Kidney (tissue), 14 donors: ENCODE data around the gene RAET1E. TPM values are rescaled to one million over a fixed set of nuclear protein-coding genes. Genes with fewer than 3 reads are reported as not detected.

Experiments
- DNase-seq, 5 donors: peaks; one replicate each; pipeline ENCODE4 v3.0.0-alpha.2; 2013 to 2020
- FAIRE-seq: peaks from 2 replicates; lab custom pipeline; 2012; peaks lifted over from hg19 to GRCh38; lab: Jason Lieb, UNC
- H3K27ac ChIP-seq, 2 donors: one replicate each; pipeline ENCODE4 v1.7.0; 2013; ENCODE audit warnings: low read depth in 2 of 2, low read length in 2 of 2, inconsistent platforms in 1 of 2
- H3K27me3 ChIP-seq: one replicate; pipeline ENCODE4 v1.7.1; 2013; ENCODE audit warnings: low read length, inconsistent platforms; ENCODE audit not compliant: control insufficient read depth, insufficient read depth
- H3K36me3 ChIP-seq, 3 donors: one replicate each; pipeline versions ENCODE4 v1.7.0 to v1.7.1; 2013; ENCODE audit warnings: low read length in 3 of 3, control low read depth in 1 of 3, inconsistent platforms in 1 of 3; ENCODE audit not compliant: insufficient read depth in 3 of 3, control insufficient read depth in 2 of 3
- H3K4me1 ChIP-seq, 3 donors: one replicate each; pipeline versions ENCODE4 v1.7.0 to v1.7.1; 2013; ENCODE audit warnings: low read length in 3 of 3, inconsistent platforms in 1 of 3, low read depth in 1 of 3; ENCODE audit not compliant: control insufficient read depth in 2 of 3, insufficient read depth in 2 of 3
- H3K4me3 ChIP-seq, 3 donors: one replicate each; pipeline versions ENCODE4 v1.7.0 to v1.8.1; 2013; ENCODE audit warnings: low read length in 3 of 3, control low read depth in 1 of 3, inconsistent platforms in 1 of 3
- H3K9ac ChIP-seq, 3 donors: one replicate each; pipeline versions ENCODE4 v1.7.0 to v1.7.1; 2013; ENCODE audit warnings: low read length in 3 of 3, control low read depth in 1 of 3, inconsistent platforms in 1 of 3
- H3K9me3 ChIP-seq, 3 donors: one replicate each; pipeline versions ENCODE4 v1.7.0 to v1.7.1; 2013; ENCODE audit warnings: low read length in 3 of 3, control low read depth in 1 of 3, inconsistent platforms in 1 of 3; ENCODE audit not compliant: control insufficient read depth in 2 of 3, insufficient read depth in 1 of 3
- CTCF ChIP-seq: IDR thresholded peaks from 3 replicates; pipeline ENCODE4 v1.5.1; 2012; ENCODE audit warnings: mild to moderate bottlenecking, moderate library complexity, borderline replicate concordance; ENCODE audit not compliant: insufficient read depth; ENCODE audit errors: extremely low read depth
- intact Hi-C: fragments of 100-400 bp; cut with DNase I; formaldehyde crosslinking; loops from one replicate; pipeline ENCODE4 v1.11.1; 2022
- polyA plus RNA-seq: library from polyadenylated mRNA; stranded (reverse); fragments of 350-450 nt; fragmentation: Illumina TruSeq; extraction: RNeasy Lipid Tissue Mini Kit (QIAGEN cat#74804); gene quantifications from one replicate; pipeline ENCODE4 v1.2.3, GENCODE V29; 2014; ENCODE audit warnings: low read depth, low replicate concordance; ENCODE audit not compliant: insufficient read depth
- total RNA-seq: library from RNA; stranded (reverse); fragmentation: NEBNext Ultra II Directional; extraction: Animal tissue kit (Norgen Biotek cat#: 25700); gene quantifications from one replicate; pipeline ENCODE4 v1.2.1, GENCODE V29; 2021
- donor health status: control.
- donor health status: control.
- donor health status: control.
- donor health status: control.
- donor health status: control.
- donor health status: DM: yes; HTN: yes; CAD: no.
- donor health status: Normal renal cell carcinoma (clear cell type).

The RAET1E gene
- total and polyA plus RNA-seq, 2 donors from 2014 or later = 1.0 to 3.1 TPM

GRCh38 chr6:149936743-149937142 is 38.8 kb upstream of the RAET1E start:
- DNase-seq = peak in 1 of 5 donors; percentile 2
- no peak overlapping the region for H3K9ac ChIP-seq
- H3K36me3 ChIP-seq = no peaks in the 10 kb centered on the region
- FAIRE-seq = no peak
- H3K27ac ChIP-seq = no peak overlapping the region
- no peak for TF ChIP-seq CTCF
- H3K4me1 ChIP-seq = peaks cover 0 to 9% (median 3%) of the 10 kb centered on the region in 3 donors
- H3K27me3 ChIP-seq = peaks cover 59% of the 10 kb centered on the region
- intact Hi-C loops = loop anchor here (5.0 kb wide), 1 partner anchor 71 kb away; no protein-coding TSS in a partner anchor
- no peak overlapping the region for H3K4me3 ChIP-seq
- no peaks in the 10 kb centered on the region for H3K9me3 ChIP-seq

GRCh38 chr6:149935668-149936067 is 37.8 kb upstream of the RAET1E start:
- H3K27me3 ChIP-seq = peaks cover 54% of the 10 kb centered on the region
- no peak overlapping the region for H3K9ac ChIP-seq
- intact Hi-C loops = loop anchor here (5.0 kb wide), 1 partner anchor 72 kb away; no protein-coding TSS in a partner anchor
- no peak for TF ChIP-seq CTCF
- H3K4me1 ChIP-seq = peaks cover 0 to 9% (median 3%) of the 10 kb centered on the region in 3 donors
- no peaks in the 10 kb centered on the region for H3K36me3 ChIP-seq
- peak in 1 of 5 donors; percentile 30 for DNase-seq
- H3K4me3 ChIP-seq = no peak overlapping the region
- FAIRE-seq = no peak
- no peaks in the 10 kb centered on the region for H3K9me3 ChIP-seq
- H3K27ac ChIP-seq = no peak overlapping the region

- no peaks in the 10 kb centered on the region for H3K9me3 ChIP-seq
- no peaks in the 10 kb centered on the region for H3K36me3 ChIP-seq
- intact Hi-C loops = loop anchor here (5.0 kb wide), 1 partner anchor 72 kb away; no protein-coding TSS in a partner anchor
- peaks cover 0 to 9% (median 3%) of the 10 kb centered on the region in 3 donors for H3K4me1 ChIP-seq
- H3K27me3 ChIP-seq = peaks cover 50% of the 10 kb centered on the region
- H3K27ac ChIP-seq = no peak overlapping the region
- H3K4me3 ChIP-seq = no peak overlapping the region
- H3K9ac ChIP-seq = no peak overlapping the region
- no peak for DNase-seq
- no peak for TF ChIP-seq CTCF
- no peak for FAIRE-seq
Measured at GRCh38 chr6:149935246-149935645, 37.3 kb upstream of the RAET1E start.
